H9 (cell line): ENCODE results near the gene KIAA1614. TPM values are rescaled to one million over a fixed set of nuclear protein-coding genes. Genes with fewer than 3 reads are reported as not detected.

Experiments used
- DNase-seq: peaks from one replicate; pipeline ENCODE4 v3.0.0-alpha.2; 2017
- H2AFZ ChIP-seq: one replicate; pipeline ENCODE4 v1.6.1; 2013; ENCODE audit warnings: mild to moderate bottlenecking, low read length, control low read depth, moderate library complexity
- H2AK5ac ChIP-seq: 2 replicates; pipeline ENCODE4 v1.6.1; 2013; ENCODE audit warnings: low read length, control low read depth, mixed read lengths; ENCODE audit not compliant: insufficient read length
- H2BK120ac ChIP-seq: one replicate; pipeline ENCODE4 v1.6.1; 2013; ENCODE audit warnings: low read depth, mild to moderate bottlenecking, low read length, control low read depth, inconsistent platforms; ENCODE audit not compliant: poor library complexity, severe bottlenecking
- H2BK12ac ChIP-seq: 2 replicates; pipeline ENCODE4 v1.6.1; 2013; ENCODE audit warnings: low read length, control low read depth, mixed read lengths, low read depth; ENCODE audit not compliant: insufficient read length
- H2BK15ac ChIP-seq: 2 replicates; pipeline ENCODE4 v1.6.1; 2013; ENCODE audit warnings: low read depth, low read length, control low read depth
- H2BK20ac ChIP-seq: one replicate; pipeline ENCODE4 v1.6.1; 2013; ENCODE audit warnings: low read depth, mild to moderate bottlenecking, low read length, control low read depth, inconsistent platforms; ENCODE audit not compliant: poor library complexity, severe bottlenecking
- H2BK5ac ChIP-seq: 2 replicates; pipeline ENCODE4 v1.6.1; 2013; ENCODE audit warnings: low read length, control low read depth, mixed read lengths; ENCODE audit not compliant: insufficient read length
- H3K14ac ChIP-seq: 2 replicates; pipeline ENCODE4 v1.6.1; 2013; ENCODE audit warnings: low read length, control low read depth; ENCODE audit not compliant: insufficient read depth
- H3K18ac ChIP-seq: 2 replicates; pipeline ENCODE4 v1.6.1; 2013; ENCODE audit warnings: low read depth, mild to moderate bottlenecking, mixed read lengths, low read length, control low read depth; ENCODE audit not compliant: insufficient read length
- H3K23ac ChIP-seq: 2 replicates; pipeline ENCODE4 v1.6.1; 2013; ENCODE audit warnings: low read length, control low read depth, mixed read lengths, low read depth; ENCODE audit not compliant: insufficient read length
- H3K23me2 ChIP-seq: 2 replicates; pipeline ENCODE4 v1.6.1; 2013; ENCODE audit warnings: low read depth, mild to moderate bottlenecking, mixed read lengths, low read length, control low read depth; ENCODE audit not compliant: insufficient read length, poor library complexity, severe bottlenecking
- H3K27ac ChIP-seq: 2 replicates; pipeline ENCODE4 v1.5.1; 2013; ENCODE audit warnings: low read length, control low read depth, mixed read lengths, low read depth; ENCODE audit not compliant: insufficient read length
- H3K27me3 ChIP-seq: 2 replicates; pipeline ENCODE4 v1.6.1; 2013; ENCODE audit warnings: low read length, control low read depth, inconsistent platforms; ENCODE audit not compliant: insufficient read depth
- H3K4ac ChIP-seq: 2 replicates; pipeline ENCODE4 v1.6.1; 2013; ENCODE audit warnings: low read depth, mild to moderate bottlenecking, control low read depth, inconsistent platforms, low read length, moderate library complexity
- H3K4me1 ChIP-seq: 2 replicates; pipeline ENCODE4 v1.6.1; 2013; ENCODE audit warnings: low read length, control low read depth, inconsistent platforms; ENCODE audit not compliant: insufficient read depth
- H3K4me2 ChIP-seq: 2 replicates; pipeline ENCODE4 v1.6.1; 2013; ENCODE audit warnings: low read length, control low read depth, mixed read lengths; ENCODE audit not compliant: insufficient read length, insufficient read depth
- H3K56ac ChIP-seq: 2 replicates; pipeline ENCODE4 v1.6.1; 2013; ENCODE audit warnings: low read depth, mild to moderate bottlenecking, mixed read lengths, low read length, control low read depth; ENCODE audit not compliant: insufficient read length
- H3K79me1 ChIP-seq: 2 replicates; pipeline ENCODE4 v1.6.1; 2013; ENCODE audit warnings: low read depth, mild to moderate bottlenecking, moderate library complexity, low read length, control low read depth, inconsistent platforms; ENCODE audit not compliant: insufficient read depth, poor library complexity, severe bottlenecking
- H3K79me2 ChIP-seq: 2 replicates; pipeline ENCODE4 v1.6.1; 2013; ENCODE audit warnings: low read length, control low read depth, inconsistent platforms; ENCODE audit not compliant: insufficient read depth
- H3K9ac ChIP-seq: 2 replicates; pipeline ENCODE4 v1.6.1; 2013; ENCODE audit warnings: low read length, control low read depth, mixed read lengths; ENCODE audit not compliant: insufficient read length; ENCODE audit errors: extremely low read depth
- H3K9me3 ChIP-seq: one replicate; pipeline ENCODE4 v1.6.1; 2013; ENCODE audit warnings: low read depth, low read length, inconsistent platforms; ENCODE audit not compliant: control insufficient read depth
- H3T11ph ChIP-seq: one replicate; pipeline ENCODE4 v1.6.1; 2013; ENCODE audit warnings: mild to moderate bottlenecking, low read length, control low read depth, inconsistent platforms
- H4K20me1 ChIP-seq: one replicate; pipeline ENCODE4 v1.6.1; 2013; ENCODE audit not compliant: control insufficient read depth, insufficient read length, insufficient read depth
- H4K5ac ChIP-seq: 2 replicates; pipeline ENCODE4 v1.6.1; 2013; ENCODE audit warnings: low read depth, mild to moderate bottlenecking, mixed read lengths, low read length, control low read depth; ENCODE audit not compliant: insufficient read length
- H4K8ac ChIP-seq: replicated peaks from 2 replicates; pipeline ENCODE4 v1.6.1; 2013; ENCODE audit warnings: low read length, control low read depth, mixed read lengths, low read depth; ENCODE audit not compliant: insufficient read length
- H4K91ac ChIP-seq: 2 replicates; pipeline ENCODE4 v1.6.1; 2013; ENCODE audit warnings: low read depth, mild to moderate bottlenecking, moderate library complexity, mixed read lengths, low read length, control low read depth; ENCODE audit not compliant: insufficient read length
- H3K27ac Mint-ChIP-seq, 3 experiments: 2 replicates in 2 of 3; 3 replicates in 1 of 3; pipeline ENCODE4 v1.8.0; 2020 to 2021; ENCODE audit warnings: mixed read lengths in 3 of 3, mild to moderate bottlenecking in 1 of 3, moderate library complexity in 1 of 3
- H3K27me3 Mint-ChIP-seq: 2 replicates; pipeline ENCODE4 v1.8.0; 2021; ENCODE audit warnings: low read depth, mild to moderate bottlenecking, moderate library complexity, mixed read lengths
- H3K36me3 Mint-ChIP-seq, 3 experiments: 2 replicates in 2 of 3; 3 replicates in 1 of 3; pipeline ENCODE4 v1.8.0; 2020 to 2021; ENCODE audit warnings: low read depth in 3 of 3, mixed read lengths in 3 of 3; ENCODE audit not compliant: insufficient read depth in 1 of 3
- H3K4me1 Mint-ChIP-seq, 2 experiments: 2 replicates each; pipeline ENCODE4 v1.8.0; 2020; ENCODE audit warnings: mixed read lengths in 2 of 2
- H3K4me3 Mint-ChIP-seq, 2 experiments: 2 replicates in 1 of 2; 3 replicates in 1 of 2; pipeline ENCODE4 v1.8.0; 2020 to 2021; ENCODE audit warnings: mild to moderate bottlenecking in 2 of 2, mixed read lengths in 2 of 2, moderate library complexity in 1 of 2
- H3K9me3 Mint-ChIP-seq, 2 experiments: 2 replicates in 1 of 2; 3 replicates in 1 of 2; pipeline ENCODE4 v1.8.0; 2020; ENCODE audit warnings: mild to moderate bottlenecking in 2 of 2, mixed read lengths in 2 of 2, moderate library complexity in 1 of 2
- CTCF ChIP-seq: fragments of 200-600 bp; sonication (generic); conservative IDR thresholded peaks from 3 replicates; pipeline ENCODE4 v1.8.0; 2021; ENCODE audit warnings: antibody characterized with exemption, mild to moderate bottlenecking
- WGBS: extraction: QIAGEN DNeasy Blood & Tissue Kit; methylation state at CpG from one replicate; pipeline ENCODE4 v1.1.7; 2013; ENCODE audit warnings: missing lambda C conversion rate, low lambda C conversion rate, mixed read lengths; ENCODE audit not compliant: insufficient read length; ENCODE audit errors: extremely low coverage; 5-methylcytosine and 5-hydroxymethylcytosine counted together
- total RNA-seq: library from RNA; stranded (reverse); gene quantifications from 2 replicates; pipeline ENCODE4 v1.2.1, GENCODE V29; 2021

The KIAA1614 gene
- total RNA-seq, 1 experiment from 2014 or later, result 1.3 TPM

GRCh38 chr1:180901076-180901990, 11.4 kb upstream of the KIAA1614 start:
- Histone ChIP-seq H3K23me2 (no peaks in the 10 kb centered on the region), H3K27ac (no peak overlapping the region), H4K8ac (no peak overlapping the region), H4K5ac (no peak overlapping the region), H3K27me3 (no peaks in the 10 kb centered on the region), H2AFZ (no peak overlapping the region), H3K79me2 (no peaks in the 10 kb centered on the region), H3K4me2 (no peak overlapping the region), H2BK15ac (no peak overlapping the region), H3K79me1 (no peaks in the 10 kb centered on the region), H3K4ac (no peak overlapping the region), H3K9ac (no peak overlapping the region), H3T11ph (no peak overlapping the region), H3K9me3 (no peaks in the 10 kb centered on the region), H3K4me1 (peaks cover 5% of the 10 kb centered on the region; the same call in 1 of the 2 replicates), H2BK120ac (no peak overlapping the region), H2BK12ac (no peak overlapping the region), H2AK5ac (no peak overlapping the region), H3K14ac (no peak overlapping the region), H3K56ac (no peak overlapping the region), H4K20me1 (no peaks in the 10 kb centered on the region), H3K23ac (no peak overlapping the region), H2BK5ac (no peak overlapping the region), H3K18ac (no peak overlapping the region), H4K91ac (no peak overlapping the region), H2BK20ac (no peak overlapping the region)
- no CpG with 5 or more reads among the region's 13 CpGs for WGBS
- H3K36me3 Mint-ChIP-seq, result no peaks in the 10 kb centered on the region
- peaks cover 14 to 25% of the 10 kb centered on the region in 2 experiments for H3K4me1 Mint-ChIP-seq
- H3K27ac Mint-ChIP-seq, result no peak overlapping the region; a peak in 2 of 7 replicates
- H3K4me3 Mint-ChIP-seq, result no peak overlapping the region
- H3K9me3 Mint-ChIP-seq, result no peaks in the 10 kb centered on the region
- no peak for DNase-seq
- no peak for TF ChIP-seq CTCF
- H3K27me3 Mint-ChIP-seq, result peaks cover 5% of the 10 kb centered on the region
